Bone marrow (tissue), 2 donors: ENCODE data around the gene RAI14.

Experiments used
- DNase-seq, 2 donors: peaks; one replicate each; lab custom pipeline; 2025; lab: John Stamatoyannopoulos, UW

The RAI14 gene

DNA sequence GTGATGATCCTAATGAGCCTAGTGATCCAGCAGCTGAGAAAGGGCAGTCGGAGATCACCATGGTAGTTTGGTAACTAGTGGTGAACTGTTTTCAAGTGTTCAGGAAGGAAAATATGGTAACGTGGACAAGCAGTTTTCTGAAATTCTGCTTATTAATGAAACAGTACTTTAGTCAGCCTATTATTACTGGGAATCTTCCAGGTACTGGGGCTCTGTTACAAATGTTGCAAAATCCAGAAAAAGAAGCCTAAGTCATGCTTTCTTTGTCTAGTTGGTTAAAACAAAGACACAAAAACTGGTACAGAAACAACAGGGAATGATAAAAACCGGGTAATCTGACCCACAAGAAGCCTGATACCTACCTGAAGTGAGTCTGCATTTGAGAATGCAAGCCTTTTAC is 201.0 kb downstream of the RAI14 start:
- no peak for DNase-seq

DNA sequence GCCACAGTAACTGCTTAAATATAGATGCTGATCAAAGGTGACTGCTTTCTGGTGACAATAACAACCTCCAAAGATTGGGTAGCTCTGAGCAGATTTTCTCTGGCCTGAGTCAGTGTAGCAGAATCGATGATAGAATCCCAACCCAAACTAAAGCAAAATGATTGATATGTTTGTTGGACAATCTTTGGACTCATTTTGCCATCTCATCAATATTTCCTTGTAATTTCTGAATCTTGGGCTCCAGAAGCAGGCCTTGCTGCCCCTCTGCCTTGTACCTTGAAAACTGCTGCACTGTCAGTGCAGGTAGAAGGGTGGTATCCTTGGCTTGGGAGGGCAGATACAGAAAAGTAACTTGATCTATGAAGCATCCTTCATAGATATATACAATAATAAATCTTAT is 201.8 kb downstream of the RAI14 start:
- DNase-seq = no peak

DNA sequence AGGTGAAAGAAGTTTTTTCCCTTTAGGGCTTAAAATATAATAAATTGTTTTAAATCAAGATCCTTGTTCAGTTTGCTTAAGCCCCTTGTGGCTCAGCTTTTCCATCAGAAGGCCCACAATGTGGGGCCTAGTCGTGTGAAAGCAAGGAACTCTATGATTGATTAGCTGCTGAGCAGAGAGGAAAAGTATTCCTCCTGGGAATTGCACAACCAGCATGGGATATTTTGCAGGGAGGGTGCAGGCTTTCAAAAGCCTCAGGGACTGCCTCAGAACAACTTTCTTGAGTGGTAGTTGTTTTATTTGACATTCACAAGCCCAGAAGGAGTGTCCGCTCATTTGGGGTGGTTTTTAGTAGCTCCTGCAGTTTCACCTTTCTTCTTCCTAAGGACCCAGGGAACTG is 202.7 kb downstream of the RAI14 start:
- no peak for DNase-seq

DNA sequence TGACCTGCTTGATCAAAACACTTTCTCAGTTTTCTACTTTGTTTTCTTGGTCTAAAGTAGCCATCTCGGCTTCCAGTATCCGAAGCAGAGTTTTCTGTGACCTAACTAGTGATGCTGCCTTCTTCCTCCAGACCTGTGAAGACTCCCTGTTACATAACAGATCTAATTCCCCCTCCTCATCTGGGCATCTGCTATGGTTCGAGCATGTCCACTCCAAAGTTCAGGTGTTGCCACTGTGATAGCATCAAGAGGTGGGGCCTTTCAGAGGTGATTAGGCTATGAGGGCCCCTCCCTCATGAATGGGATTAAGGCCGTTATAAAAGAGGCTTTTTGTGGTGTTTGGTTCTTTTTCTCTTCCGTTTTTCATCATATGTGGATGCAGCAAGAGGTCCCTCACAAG is 203.1 kb downstream of the RAI14 start:
- DNase-seq = no peak

DNA sequence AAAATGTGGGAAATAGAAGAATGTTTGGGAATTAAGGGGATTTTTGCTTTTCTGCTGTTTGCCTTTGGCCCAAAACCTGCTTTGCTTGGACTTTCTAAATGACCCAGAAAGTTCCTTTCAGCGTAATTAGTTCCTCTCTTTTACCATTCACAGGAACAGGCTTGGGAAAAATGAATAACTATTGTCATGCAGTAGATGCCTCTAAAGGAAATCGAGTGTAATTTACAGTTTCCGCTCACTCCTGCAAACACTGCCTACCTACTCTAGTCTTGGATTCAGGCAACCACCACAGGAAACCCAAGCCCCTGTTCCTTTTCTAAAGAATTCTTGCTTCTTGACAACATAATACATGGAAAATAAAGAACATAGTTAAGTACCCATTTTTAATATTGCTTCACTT is 207.8 kb downstream of the RAI14 start:
- DNase-seq = no peak

DNA sequence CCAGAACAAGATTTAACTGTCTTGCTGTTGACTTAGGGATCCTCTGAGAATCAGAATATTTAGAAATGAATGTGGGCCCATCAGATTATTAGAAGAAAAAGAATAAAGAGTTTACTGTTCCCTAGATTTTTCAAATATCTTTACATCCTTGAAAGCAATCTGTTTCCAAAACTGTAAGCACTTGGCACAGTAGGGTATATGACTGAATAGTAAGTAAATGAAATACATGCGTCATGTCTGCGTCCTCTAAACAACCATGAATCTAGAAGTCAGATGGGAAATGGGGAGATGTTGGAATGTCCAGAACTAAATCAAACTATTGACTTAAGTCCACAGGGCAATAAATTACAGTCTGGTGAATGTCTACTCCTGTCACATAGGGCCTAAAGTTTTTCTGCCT is 209.0 kb downstream of the RAI14 start:
- DNase-seq = no peak

DNA sequence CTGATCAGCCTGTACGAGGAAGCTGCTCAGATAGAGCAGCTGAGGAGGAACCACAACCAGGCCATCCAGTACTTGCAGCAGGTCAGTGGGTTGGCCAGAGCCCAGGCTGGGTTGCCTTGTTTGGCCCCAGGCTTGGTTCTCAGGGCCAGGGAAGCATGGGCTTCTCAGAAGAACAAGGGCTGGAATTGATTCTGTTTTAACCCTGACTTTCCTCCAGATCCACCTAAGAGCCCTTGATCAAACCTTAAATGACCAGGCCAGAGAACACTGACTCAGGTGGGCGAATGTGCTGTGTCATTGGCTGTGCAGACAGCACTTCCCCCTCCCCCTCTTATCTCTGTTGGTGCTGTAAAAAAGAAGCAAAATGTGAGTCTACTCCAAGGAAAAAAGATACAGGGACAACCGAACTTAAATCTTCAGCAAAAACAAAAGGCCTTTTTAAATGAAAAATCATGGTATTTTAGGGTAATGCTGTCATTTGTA is 210.9 kb downstream of the RAI14 start:
- no peak for DNase-seq

DNA sequence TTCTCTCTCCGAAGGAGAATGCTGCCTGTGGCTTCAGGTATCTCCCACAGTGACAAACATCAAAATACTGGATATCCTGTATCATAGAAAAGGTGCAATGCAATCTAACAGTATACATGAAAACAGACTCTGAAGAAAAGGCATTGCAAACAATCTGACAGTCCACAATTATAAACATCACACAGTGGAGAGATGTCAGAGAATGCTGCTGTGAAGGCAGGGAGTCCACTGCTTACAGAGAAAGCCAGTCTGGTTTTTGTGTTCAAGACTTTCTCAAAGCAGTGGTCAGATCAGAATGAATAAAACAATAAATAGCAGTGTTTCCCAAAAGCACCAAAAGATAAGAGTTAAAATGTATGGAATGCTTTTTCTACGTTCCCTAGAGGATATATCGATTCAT is 211.5 kb downstream of the RAI14 start:
- DNase-seq = no peak

DNA sequence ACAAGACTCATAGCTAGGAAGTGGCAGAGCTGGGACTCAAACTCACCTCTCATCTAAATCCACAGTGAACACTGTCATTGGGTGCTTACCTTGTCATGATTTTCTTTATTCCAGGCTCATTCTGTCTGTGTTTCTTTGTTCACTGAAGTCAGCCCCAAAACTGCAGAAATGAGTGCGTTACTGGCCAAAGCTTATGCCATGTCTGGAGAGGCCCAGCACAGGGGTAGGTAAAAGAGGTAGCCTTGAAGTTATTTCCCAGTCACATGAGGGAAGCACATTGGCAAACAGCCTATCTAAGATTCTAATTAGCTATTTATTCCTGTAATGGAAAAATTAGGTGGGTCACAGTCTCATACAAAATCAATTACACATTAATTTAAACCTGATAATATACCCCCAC is 212.7 kb downstream of the RAI14 start:
- DNase-seq = no peak

DNA sequence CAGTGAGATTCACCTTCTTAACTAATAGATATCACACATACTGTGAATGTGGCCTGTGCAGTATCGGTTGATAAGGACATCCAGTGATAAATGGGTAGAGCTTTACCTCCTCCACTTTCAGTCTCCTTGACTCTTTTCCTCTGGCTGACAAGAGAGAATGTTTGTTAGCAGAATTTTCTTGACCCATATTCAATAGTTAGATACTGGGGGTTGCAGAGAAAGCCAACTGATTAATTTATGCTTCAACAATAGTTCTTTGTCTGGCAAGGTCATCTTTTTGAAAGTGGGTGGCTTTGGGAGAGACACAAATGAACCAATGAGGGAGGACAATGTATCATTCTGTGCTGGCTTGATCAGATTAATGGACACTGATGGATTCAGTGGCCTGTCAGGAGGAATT is 213.1 kb downstream of the RAI14 start:
- no peak for DNase-seq

DNA sequence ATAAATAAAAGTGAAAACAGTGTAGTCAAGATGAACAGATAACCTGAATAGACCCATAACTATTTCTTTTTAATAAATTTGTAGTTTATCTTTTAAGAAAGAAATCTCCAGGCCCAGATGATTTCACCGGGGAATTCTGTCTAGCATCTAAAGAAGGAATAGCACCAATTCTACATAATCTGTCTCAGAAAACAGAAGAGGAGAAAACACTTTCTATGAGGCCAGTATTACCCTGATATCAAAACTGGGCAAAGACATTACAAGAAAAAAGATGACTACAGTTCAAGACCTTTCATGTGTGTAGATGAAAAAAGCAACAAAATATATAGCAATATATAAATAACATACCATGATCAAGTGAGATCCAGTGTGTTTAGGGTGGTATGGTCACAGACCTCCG is 214.3 kb downstream of the RAI14 start:
- DNase-seq = no peak

DNA sequence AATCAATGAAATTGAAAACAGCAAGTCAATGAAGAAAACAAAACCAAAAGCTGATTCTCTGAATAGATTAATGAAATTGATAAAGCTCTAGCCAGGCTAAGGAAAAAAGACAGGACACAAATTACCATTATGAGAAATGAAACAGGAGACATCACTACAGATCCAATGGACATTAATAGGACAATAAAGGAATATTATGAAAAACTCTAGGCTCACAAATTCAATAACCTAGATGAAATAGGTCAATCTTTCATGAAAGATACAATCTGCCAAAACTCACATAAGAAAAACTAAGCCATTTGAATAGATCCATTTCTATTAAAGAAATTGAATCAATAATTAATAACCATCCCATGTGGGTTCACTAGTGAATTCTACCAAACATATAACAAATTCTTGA is 220.1 kb downstream of the RAI14 start:
- DNase-seq = no peak

DNA sequence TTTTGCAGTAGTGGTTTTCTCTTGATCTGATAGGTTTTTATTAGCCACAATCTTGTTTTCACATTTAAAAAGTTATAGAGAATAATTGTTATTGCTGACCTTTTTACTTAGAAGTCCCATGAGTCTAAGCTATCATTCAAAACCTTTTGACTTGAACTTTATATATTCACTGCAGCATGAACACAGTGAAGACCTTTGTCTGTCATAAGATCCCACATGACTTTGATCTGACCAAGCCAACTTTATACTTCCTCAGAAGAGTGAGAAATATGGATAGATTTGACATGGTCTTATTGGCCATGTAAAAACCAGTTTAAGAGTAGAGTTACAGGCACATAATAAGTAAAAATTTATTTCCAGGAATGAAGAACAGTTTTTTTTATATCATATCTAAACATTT is 225.1 kb downstream of the RAI14 start:
- no peak for DNase-seq
